Stimulated activated memory B cell treated with anti-CD40 and anti-IgM and Interleukin-4, amounts not matched to agents 10 μg/mL and 1 μg/mL and 100 μg/mL, for 72 hours (primary cell): ENCODE results near the gene RCOR1.
"Not testable (repeated sequence)": the region's sequence is repeated elsewhere in the genome, so short reads cannot be mapped to it uniquely, and the experiment has no call there.

Experiments used
- ATAC-seq: fragments of 150-1000 bp; cut with Tn5 transposase; 2 replicates; pipeline ENCODE4 v1.10.0; 2021
- H3K27ac Mint-ChIP-seq: one replicate; pipeline ENCODE4 v1.8.0; 2022; ENCODE audit warnings: mild to moderate bottlenecking, mixed read lengths
- H3K27me3 Mint-ChIP-seq: one replicate; pipeline ENCODE4 v1.8.0; 2022; ENCODE audit warnings: mixed read lengths
- H3K36me3 Mint-ChIP-seq: one replicate; pipeline ENCODE4 v1.8.0; 2022; ENCODE audit warnings: mixed read lengths
- H3K4me1 Mint-ChIP-seq: one replicate; pipeline ENCODE4 v1.8.0; 2022; ENCODE audit warnings: mixed read lengths
- H3K4me3 Mint-ChIP-seq: one replicate; pipeline ENCODE4 v1.8.0; 2022; ENCODE audit warnings: mild to moderate bottlenecking, moderate library complexity, mixed read lengths
- H3K9me3 Mint-ChIP-seq: one replicate; pipeline ENCODE4 v1.8.0; 2022; ENCODE audit warnings: mixed read lengths

The RCOR1 gene

DNA sequence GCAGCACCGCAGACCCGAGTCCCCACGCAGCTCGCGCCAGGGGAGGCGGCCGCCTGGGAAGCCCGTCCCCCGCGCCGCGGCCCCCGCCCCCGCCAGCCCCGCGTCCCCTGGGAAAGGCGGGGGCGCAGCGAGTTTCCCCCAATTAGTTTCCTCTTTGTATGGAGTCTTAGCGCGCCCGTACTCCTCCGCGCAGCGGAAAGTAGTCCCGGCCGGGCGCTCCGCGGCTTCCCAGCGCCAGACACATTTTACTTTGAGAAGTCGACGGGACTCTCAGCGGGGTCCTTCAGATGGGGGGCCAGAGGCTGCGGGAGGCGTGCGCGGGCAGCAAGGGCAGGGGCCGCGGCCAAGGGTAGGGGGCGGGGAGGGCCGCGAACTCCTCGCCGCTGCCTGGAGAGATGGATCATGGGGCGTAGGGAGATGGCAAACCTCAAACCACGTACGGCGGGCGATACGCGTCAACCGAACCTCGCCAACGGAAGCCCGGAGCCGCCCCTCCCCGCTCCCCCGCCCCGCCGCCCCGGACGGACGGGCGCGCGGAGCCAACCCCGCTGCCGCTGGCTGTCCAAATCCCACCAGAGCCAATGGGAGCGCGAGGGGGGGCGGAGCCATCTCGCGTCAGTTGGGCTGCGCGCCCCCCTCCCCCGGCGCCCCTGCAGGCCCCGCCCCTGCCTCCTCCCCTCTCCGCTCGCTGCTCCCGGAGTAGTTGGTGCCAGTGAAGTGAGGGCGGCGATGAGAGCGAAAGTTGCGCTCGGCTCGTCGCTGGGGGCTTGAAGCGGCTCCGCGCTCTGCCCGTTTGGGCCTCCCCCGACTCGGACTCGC lies at the start of gene RCOR1:
RCOR1 (plus strand) TSS at position 706 of the 819 bp plus-strand sequence. CDS start 238 bp downstream, outside the sequence.
- no peaks in the 10 kb centered on the region for H3K9me3 Mint-ChIP-seq
- no peaks in the 10 kb centered on the region for H3K27me3 Mint-ChIP-seq
- peak within 1 kb of the TSS; percentile 95 for H3K27ac Mint-ChIP-seq
- peak; percentile 91 for ATAC-seq
- no peaks in the 10 kb centered on the region for H3K36me3 Mint-ChIP-seq
- peak within 1 kb of the TSS; percentile 94 for H3K4me3 Mint-ChIP-seq
- peaks cover 40% of the 10 kb centered on the region for H3K4me1 Mint-ChIP-seq

DNA sequence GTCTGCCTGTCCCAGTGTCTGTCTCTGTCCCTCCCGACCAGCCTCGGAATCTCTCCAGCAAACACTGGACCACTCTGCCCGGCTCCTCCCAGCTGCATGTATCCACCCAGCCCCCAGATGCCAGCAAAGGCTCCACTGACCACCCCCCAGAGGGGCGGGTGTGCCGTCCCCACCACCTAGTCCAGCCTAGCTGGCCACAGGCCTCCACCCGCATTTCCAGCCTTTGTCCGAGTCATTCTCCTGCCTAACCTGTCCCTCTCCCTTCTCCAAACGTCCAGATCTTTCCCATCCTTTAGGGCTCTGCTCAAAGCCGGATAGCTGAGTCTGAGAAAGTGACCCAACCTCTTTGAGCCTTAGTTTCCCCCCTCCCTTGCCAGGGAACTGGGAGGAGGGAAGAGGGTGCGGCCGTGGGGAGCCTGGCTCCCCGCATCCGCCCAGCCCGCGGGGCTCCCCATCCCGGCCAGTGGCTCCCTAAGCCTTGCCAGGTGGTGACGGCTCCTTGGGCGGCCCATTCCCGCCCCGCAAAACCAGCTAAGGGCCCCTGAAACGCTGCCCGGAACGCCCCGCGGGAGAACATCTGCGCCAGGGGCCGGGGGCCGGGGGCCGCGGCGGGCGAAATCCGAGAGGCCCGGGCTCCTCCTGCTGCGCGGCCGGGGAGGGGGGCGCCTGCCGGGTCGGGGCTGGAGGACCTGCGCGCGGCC lies 48.3 kb upstream of the RCOR1 start:
- Mint-ChIP-seq H3K36me3 (no peaks in the 10 kb centered on the region), H3K27ac (peak overlapping the region; percentile 43), H3K4me3 (no peak overlapping the region), H3K27me3 (peaks cover 68% of the 10 kb centered on the region), H3K9me3 (peaks cover 3% of the 10 kb centered on the region), H3K4me1 (peaks cover 21% of the 10 kb centered on the region)
- ATAC-seq = no peak

DNA sequence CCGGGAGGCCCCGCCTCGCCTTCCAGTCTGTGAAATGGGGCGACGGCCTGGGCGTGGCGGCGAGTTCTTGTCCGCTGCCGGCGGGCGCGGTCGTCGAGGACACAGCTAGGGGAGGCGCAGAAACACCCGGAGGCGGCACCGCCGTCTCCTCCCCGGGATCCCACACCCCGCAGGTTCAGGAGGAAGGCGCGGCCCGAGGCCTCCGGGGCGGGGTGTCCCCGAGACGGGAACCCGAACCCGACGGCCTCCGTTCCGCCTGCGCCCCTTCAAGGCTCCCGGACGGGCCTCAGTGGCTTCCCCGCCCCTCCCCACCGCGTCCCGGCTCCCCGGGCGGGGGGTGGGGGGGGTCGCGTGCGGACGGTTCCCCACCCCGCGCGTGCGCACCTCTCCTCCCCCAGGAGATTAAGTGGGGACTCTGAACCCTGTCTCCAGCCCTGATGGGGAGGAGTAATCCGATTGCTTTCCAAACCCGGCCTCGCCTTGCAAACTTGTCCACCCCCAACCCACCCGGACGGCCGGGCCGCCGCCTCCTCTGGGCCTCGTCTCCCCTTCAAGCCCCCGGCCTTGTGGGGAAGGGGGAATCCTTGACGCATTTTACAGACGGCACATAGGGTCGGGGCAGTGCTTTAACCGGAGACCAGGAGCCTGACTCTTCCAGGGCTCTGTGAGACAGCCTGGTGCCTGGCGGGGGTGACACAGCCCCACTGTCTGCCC lies 47.5 kb upstream of the RCOR1 start:
- H3K27me3 Mint-ChIP-seq = peaks cover 69% of the 10 kb centered on the region

DNA sequence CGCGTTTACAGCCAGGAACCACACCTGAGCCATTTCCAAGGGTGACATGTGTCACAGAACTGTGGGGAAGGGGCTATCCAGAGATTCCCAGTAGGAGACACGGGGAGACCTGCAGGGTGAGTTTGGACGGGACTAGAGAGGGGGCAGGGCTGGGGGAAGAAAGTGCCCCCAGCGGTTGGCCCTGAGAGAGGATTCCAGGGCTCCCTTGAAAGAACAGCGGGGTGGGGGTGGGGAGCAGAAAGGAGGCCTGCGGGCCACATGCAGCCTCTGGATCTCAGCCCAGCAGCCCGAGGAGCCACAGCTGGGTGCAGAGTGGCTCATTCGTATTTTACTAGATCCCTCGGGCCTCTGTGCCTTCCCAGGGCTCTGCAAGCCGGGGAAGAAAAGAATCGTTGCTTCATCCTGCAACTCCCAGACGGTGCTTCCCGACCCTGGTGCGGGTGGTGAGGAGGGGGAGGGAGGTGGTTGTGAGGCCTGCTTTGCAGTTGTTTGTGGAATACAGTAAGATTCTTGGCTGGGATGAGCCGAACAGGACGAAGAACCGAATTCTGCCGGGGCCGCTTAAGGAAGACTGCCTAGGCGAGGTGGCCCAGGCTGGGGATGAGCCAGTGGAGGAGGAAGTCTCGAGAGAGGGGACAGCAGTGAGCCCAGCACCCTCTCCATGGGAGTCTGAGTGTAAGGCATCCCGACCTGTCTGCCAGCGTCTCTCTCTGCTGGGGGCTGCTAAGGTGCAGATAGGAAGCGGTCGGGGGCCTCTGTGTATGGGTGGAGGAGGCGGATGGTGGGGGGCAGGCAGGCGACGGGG lies 46.8 kb upstream of the RCOR1 start:
- Mint-ChIP-seq H3K4me1 (peaks cover 21% of the 10 kb centered on the region), H3K36me3 (no peaks in the 10 kb centered on the region), H3K27me3 (peaks cover 69% of the 10 kb centered on the region), H3K4me3 (peak overlapping the region; percentile 46), H3K9me3 (peaks cover 3% of the 10 kb centered on the region), H3K27ac (no peak overlapping the region)
- ATAC-seq = no peak

More for the DNA sequence above, 47.5 kb upstream of the RCOR1 start:
- H3K4me1 Mint-ChIP-seq = peaks cover 21% of the 10 kb centered on the region
- no peak overlapping the region for H3K27ac Mint-ChIP-seq
- H3K36me3 Mint-ChIP-seq = no peaks in the 10 kb centered on the region
- peak; percentile 35 for ATAC-seq
- peak overlapping the region; percentile 46 for H3K4me3 Mint-ChIP-seq
- H3K9me3 Mint-ChIP-seq = peaks cover 3% of the 10 kb centered on the region

- Mint-ChIP-seq H3K4me1 (peaks cover 21% of the 10 kb centered on the region), H3K4me3 (no peak overlapping the region), H3K36me3 (no peaks in the 10 kb centered on the region), H3K27ac (no peak overlapping the region), H3K27me3 (peaks cover 53% of the 10 kb centered on the region), H3K9me3 (peaks cover 3% of the 10 kb centered on the region)
- ATAC-seq = no peak
These were observed 43.7 kb upstream of the RCOR1 start for GRCh38 chr14:102548616-102549240.

- not testable (repeated sequence) for H3K27ac Mint-ChIP-seq, H3K4me3 Mint-ChIP-seq, ATAC-seq, H3K36me3 Mint-ChIP-seq, H3K9me3 Mint-ChIP-seq, H3K4me1 Mint-ChIP-seq
- H3K27me3 Mint-ChIP-seq = peaks cover 33% of the 10 kb centered on the region
These were observed 41.5 kb upstream of the RCOR1 start for GRCh38 chr14:102550927-102551401.

DNA sequence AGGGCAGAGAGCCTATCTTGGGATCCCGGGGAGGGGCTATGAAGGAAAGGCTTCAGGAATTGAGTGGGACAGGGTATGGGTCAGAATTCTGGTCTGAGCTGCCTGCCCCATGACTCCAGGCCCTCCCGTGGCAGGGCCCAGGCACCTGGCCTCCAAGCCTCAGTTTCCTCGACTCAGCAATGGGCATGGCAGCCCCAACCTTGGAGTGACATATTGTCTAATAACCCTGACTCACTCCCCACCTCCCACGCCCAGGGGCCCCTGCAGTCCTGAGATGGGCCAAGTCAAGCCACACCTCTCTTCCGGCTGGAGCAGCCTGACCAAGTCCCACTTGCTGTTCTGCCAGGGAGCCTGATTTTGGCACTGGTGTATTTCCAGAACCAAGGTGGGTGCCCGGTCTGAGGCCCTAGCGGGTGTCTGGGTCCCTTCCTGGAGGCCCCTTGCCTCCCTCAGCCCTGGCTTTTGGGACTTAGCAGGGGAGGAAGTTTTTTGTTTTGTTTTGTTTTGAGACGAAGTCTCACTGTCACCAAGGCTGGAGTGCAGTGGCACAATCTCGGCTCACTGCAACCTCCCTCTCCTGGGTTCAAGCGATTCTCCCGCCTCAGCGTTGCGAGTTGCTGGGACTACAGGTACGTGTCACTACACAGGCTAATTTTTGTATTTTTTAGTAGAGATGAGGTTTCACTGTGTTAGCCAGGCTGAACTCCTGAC lies 40.3 kb upstream of the RCOR1 start:
- peaks cover 3% of the 10 kb centered on the region for H3K9me3 Mint-ChIP-seq
- no peak overlapping the region for H3K27ac Mint-ChIP-seq
- H3K4me1 Mint-ChIP-seq = peaks cover 1% of the 10 kb centered on the region
- no peak for ATAC-seq
- peaks cover 21% of the 10 kb centered on the region for H3K27me3 Mint-ChIP-seq
- H3K4me3 Mint-ChIP-seq = no peak overlapping the region
- no peaks in the 10 kb centered on the region for H3K36me3 Mint-ChIP-seq

DNA sequence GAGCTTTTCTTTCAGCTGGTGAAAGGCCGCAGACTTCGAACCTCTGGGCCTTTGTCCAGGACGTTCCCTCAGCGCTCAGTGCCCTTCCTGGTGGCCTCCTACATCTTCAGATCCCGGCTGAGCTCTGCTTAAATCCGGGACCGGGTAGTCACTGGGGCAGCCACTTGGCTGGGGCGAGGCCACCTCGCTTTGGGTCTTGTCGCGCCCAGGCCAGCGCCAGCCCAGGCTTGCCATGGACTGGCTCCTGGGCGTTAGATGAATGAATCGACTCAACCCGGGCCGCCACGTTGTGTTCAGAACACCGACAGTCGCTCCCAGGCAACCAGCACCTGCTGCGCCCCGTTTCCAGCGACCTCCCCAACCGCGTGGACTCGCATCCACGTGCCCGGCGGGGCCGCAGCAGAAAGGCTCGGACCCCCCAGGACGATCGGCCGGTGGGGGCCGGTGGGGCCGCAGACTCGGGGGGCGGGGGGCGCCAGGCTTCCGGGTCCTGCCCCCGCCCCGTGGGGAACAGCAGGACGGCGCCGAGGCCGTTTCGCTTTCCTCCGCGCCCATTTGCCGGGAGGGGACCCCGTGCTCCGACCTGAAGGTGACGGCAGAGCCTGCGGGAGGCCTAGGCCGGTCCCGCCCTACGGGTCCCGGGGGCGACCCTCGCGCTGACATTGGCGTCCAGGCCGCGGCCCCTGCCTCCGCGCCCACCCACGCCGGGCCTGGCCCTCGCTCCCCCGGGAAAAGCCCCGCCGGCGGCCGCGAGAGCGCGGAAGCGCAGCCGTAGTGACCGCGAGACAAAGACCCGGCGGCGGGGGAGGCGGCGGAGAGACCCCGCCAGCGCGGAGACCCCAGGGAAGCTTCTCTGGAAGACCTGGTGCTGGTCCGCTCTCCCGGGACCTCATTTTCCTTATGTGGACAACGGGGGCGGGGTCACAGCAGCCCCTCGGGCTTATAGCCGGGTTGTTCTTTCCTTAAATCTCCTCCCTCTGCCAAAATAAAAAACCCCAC lies 37.3 kb upstream of the RCOR1 start:
- Mint-ChIP-seq H3K4me1 (peaks cover 3% of the 10 kb centered on the region), H3K4me3 (peak overlapping the region; percentile 73), H3K27me3 (no peaks in the 10 kb centered on the region), H3K36me3 (no peaks in the 10 kb centered on the region), H3K9me3 (no peaks in the 10 kb centered on the region), H3K27ac (peak overlapping the region; percentile 75)
- ATAC-seq = peak; percentile 77

GRCh38 chr14:102556098-102556677 lies 36.3 kb upstream of the RCOR1 start:
- Mint-ChIP-seq H3K4me3 (no peak overlapping the region), H3K4me1 (peaks cover 12% of the 10 kb centered on the region), H3K9me3 (no peaks in the 10 kb centered on the region), H3K36me3 (no peaks in the 10 kb centered on the region), H3K27ac (peak overlapping the region; percentile 75), H3K27me3 (no peaks in the 10 kb centered on the region)
- no peak for ATAC-seq

DNA sequence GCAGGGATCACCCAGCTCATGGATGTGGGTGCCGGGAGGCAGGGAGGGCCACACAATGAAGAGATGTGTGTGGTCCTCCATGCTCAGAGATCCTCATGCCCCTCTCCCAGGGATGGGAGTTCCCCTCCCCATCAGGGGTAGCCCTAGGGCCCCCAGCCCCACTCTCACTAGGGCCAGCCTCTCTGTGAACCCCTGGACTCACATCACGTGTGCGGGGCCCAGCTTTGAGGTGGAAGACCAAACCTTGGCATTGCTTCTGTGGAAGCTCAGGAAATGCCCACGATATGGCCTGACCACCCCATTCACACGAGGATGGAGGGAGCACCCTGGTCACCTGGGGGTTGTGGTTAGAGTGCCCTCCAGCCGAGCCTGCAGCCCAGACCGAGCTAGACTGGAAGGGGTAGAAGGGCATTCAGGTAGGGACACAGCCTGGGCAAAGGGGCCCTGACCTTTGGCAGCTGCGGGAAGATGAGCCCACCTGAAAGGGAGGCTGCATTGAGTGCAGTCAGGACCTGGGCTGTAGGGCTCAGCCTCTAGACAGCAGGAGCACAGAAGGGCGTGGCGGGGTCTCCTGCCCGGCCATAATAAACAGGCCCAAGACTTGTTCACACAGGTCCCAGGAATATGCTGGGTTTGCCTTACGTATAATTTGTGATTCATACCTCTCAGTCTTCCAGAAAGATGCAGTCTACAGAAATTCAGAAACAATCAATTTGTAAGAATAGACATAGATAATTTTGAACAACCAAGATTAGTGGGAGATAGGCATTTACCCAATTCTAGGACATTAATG lies 34.8 kb upstream of the RCOR1 start:
- H3K27me3 Mint-ChIP-seq = no peaks in the 10 kb centered on the region
- no peak overlapping the region for H3K27ac Mint-ChIP-seq
- H3K4me3 Mint-ChIP-seq = no peak overlapping the region
- ATAC-seq = no peak
- no peaks in the 10 kb centered on the region for H3K36me3 Mint-ChIP-seq
- H3K9me3 Mint-ChIP-seq = no peaks in the 10 kb centered on the region
- H3K4me1 Mint-ChIP-seq = peaks cover 12% of the 10 kb centered on the region

GRCh38 chr14:102558556-102558955 lies 33.9 kb upstream of the RCOR1 start:
- ATAC-seq = no peak
- Mint-ChIP-seq H3K4me1 (peaks cover 12% of the 10 kb centered on the region), H3K27me3 (no peaks in the 10 kb centered on the region), H3K27ac (no peak overlapping the region), H3K36me3 (no peaks in the 10 kb centered on the region), H3K4me3 (no peak overlapping the region), H3K9me3 (no peaks in the 10 kb centered on the region)
